ENCODE data around the gene NDUFA9. TPM values are rescaled to one million over a fixed set of nuclear protein-coding genes. Genes with fewer than 3 reads are reported as not detected.

NDUFA9 gene
- 136 TPM in 2 replicates for total RNA-seq
- long read RNA-seq, full-length matches to known transcripts: 283 of 318 reads
- long read RNA-seq, partial matches to known transcripts: 19 of 318 reads
- long read RNA-seq, other reads (novel, unspliced or antisense): 16 of 318 reads

DNA sequence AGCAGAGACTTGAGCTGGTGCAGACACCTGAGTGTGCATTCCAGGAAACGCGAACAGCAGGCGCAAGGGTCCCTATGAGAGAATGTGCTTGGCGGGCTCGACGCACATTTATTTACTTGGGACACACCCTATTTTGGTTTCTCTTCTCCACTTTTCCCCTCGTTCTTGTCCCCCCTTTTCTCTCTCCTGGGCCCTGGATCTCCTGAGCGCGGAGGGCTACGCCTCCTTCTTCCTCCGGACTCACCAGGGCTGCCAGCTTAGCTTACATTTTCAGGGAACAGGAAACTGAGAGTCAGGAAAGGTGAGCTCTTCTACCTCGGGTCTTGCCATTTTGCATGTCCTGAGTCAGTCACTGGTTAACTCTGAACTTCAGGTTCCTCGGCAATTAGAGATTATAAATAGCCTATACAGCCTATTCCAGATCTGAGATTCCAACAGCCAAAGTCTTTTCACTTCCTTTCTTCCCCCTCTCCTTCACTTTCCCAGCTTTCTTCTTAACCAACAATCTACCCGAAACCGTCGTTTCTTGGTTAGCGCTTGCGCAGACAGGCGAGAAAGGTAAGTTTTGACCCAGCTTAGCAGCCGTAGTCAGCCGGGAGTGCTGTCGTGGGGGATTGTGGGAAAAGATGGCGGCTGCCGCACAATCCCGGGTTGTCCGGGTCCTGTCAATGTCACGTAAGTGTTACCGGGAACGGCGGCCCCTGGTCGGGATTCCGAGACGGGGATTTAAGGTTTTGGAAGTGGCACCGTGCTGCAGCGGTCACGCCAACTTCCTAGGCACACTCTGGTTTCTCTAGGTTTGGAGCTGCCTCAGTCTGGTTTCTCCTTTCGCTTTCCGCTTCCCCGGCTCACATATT is at the start of gene NDUFA9, which contains the start of gene AKAP3:
TSS of gene NDUFA9 (plus strand) at position 614 of the 857 bp plus-strand sequence. CDS start at position 627, 13 bp downstream.
TSS of gene AKAP3 (minus strand) at position 551 of the 857 bp plus-strand sequence. CDS start 10,855 bp downstream, outside the sequence.
- H3K27ac Mint-ChIP-seq: peak within 1 kb of the TSS; percentile 99
- H3K9me3 Mint-ChIP-seq (ENCODE audit: low read depth): no peaks in the 10 kb centered on the region
- TF ChIP-seq, protein P1, sequence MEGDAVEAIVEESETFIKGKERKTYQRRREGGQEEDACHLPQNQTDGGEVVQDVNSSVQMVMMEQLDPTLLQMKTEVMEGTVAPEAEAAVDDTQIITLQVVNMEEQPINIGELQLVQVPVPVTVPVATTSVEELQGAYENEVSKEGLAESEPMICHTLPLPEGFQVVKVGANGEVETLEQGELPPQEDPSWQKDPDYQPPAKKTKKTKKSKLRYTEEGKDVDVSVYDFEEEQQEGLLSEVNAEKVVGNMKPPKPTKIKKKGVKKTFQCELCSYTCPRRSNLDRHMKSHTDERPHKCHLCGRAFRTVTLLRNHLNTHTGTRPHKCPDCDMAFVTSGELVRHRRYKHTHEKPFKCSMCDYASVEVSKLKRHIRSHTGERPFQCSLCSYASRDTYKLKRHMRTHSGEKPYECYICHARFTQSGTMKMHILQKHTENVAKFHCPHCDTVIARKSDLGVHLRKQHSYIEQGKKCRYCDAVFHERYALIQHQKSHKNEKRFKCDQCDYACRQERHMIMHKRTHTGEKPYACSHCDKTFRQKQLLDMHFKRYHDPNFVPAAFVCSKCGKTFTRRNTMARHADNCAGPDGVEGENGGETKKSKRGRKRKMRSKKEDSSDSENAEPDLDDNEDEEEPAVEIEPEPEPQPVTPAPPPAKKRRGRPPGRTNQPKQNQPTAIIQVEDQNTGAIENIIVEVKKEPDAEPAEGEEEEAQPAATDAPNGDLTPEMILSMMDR (IDR thresholded peaks at IDR 0.05; ENCODE audit: unreplicated experiment): no peak

DNA sequence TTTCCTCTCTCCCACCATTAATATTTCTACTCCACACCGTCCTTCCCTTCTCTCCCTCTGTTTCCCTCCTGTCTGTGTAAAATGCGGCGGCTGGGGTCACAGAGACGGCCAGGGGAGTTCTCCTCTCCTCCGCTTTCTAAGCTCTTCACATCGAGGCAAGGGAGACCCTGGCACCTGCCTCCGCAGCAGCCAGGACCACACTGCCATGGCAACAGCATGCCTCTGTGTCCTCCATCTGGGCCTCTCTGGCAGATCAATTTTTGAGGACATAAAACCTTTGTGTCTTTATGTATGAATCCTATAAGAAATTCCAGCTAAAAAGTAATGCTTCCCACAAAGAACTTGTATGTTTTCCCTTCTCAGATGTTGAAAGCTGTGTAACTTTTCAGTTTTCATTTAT is 45.5 kb upstream of the NDUFA9 start:
- Mint-ChIP-seq H3K4me1 (ENCODE audit: low read depth) (peaks cover 4% of the 10 kb centered on the region), H3K9me3 (ENCODE audit: low read depth) (no peaks in the 10 kb centered on the region), H3K36me3 (ENCODE audit: insufficient read depth) (no peaks in the 10 kb centered on the region), H3K27me3 (peaks cover 27% of the 10 kb centered on the region), H3K4me3 (ENCODE audit: low read depth) (no peak overlapping the region), H3K27ac (no peak overlapping the region)
- TF ChIP-seq, protein P1 (IDR thresholded peaks at IDR 0.05; ENCODE audit: unreplicated experiment): no peak
- DNase-seq (ENCODE audit: low spot score, unreplicated experiment): no peak

More for the DNA sequence above, at the start of gene NDUFA9, which contains the start of gene AKAP3:
- peaks cover 25% of the 10 kb centered on the region for H3K4me1 Mint-ChIP-seq (ENCODE audit: low read depth)
- no peaks in the 10 kb centered on the region for H3K27me3 Mint-ChIP-seq
- H3K4me3 Mint-ChIP-seq (ENCODE audit: low read depth): peak within 1 kb of the TSS; percentile 91
- DNase-seq (ENCODE audit: low spot score, unreplicated experiment): peak; percentile 79
- no peaks in the 10 kb centered on the region for H3K36me3 Mint-ChIP-seq (ENCODE audit: insufficient read depth)

DNA sequence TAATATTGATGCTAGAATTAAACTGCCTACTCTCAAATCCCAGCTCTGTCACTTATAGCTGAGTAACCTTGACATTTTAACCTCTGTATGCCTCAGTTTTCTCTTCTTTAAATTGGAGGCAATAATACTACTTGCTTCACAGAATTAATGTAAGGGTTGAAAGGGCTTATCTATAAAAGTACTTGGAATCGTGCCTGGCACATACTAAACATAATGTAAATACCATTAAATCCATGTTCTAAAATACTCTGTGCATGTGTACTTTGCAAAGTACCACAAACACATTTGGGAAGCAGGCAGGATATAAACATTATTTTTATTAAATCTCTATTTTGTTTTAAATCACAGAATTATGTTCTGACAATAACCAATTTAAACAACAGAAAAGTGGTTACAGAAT is 45.0 kb upstream of the NDUFA9 start:
- Mint-ChIP-seq H3K4me1 (ENCODE audit: low read depth) (peaks cover 4% of the 10 kb centered on the region), H3K4me3 (ENCODE audit: low read depth) (no peak overlapping the region), H3K27me3 (peaks cover 27% of the 10 kb centered on the region), H3K9me3 (ENCODE audit: low read depth) (no peaks in the 10 kb centered on the region), H3K27ac (no peak overlapping the region), H3K36me3 (ENCODE audit: insufficient read depth) (peaks cover 1% of the 10 kb centered on the region)
- TF ChIP-seq, protein P1 (IDR thresholded peaks at IDR 0.05; ENCODE audit: unreplicated experiment): no peak
- no peak for DNase-seq (ENCODE audit: low spot score, unreplicated experiment)

DNA sequence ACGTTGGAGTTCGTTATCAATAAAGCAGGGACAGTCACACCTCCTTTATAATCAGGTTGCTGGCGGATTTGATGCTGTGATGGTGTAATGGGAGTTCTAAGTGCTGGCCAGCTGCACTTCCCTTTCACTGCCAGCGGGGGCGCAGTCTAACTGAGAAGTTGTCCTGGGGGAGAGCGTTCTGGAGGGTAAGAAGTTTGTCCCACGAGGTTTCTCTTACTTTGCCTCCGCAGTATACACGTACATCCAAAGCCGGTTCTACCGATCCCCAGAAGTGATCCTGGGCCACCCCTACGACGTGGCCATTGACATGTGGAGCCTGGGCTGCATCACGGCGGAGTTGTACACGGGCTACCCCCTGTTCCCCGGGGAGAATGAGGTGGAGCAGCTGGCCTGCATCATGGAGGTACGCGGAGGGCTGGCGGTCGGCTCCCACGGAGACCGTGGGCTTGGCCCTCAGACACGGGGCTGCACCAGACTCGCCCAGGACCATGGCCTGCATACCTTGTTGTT is 44.2 kb upstream of the NDUFA9 start:
- TF ChIP-seq, protein P1 (IDR thresholded peaks at IDR 0.05; ENCODE audit: unreplicated experiment): peak; percentile 100
- peaks cover 1% of the 10 kb centered on the region for H3K36me3 Mint-ChIP-seq (ENCODE audit: insufficient read depth)
- peak overlapping the region; percentile 92 for H3K4me3 Mint-ChIP-seq (ENCODE audit: low read depth)
- DNase-seq (ENCODE audit: low spot score, unreplicated experiment): peak; percentile 74
- H3K4me1 Mint-ChIP-seq (ENCODE audit: low read depth): peaks cover 6% of the 10 kb centered on the region
- peaks cover 27% of the 10 kb centered on the region for H3K27me3 Mint-ChIP-seq
- peak overlapping the region; percentile 90 for H3K27ac Mint-ChIP-seq
- H3K9me3 Mint-ChIP-seq (ENCODE audit: low read depth): no peaks in the 10 kb centered on the region

DNA sequence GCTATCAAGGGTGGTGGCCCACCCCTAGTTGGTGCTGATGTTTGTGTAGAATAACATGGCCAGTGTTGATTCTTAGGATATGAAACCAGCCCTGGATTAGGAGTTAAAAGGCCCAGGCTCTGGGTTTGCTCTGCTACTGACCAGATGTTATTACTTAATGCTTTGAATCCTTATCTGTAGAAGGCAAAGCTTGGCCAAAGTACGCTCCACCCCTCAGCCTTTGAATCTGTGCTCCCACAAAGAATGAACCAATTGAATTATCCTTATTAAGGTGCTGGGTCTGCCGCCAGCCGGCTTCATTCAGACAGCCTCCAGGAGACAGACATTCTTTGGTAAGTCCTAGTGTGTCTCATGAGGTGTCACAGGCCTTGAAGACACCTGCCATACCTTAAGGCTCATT is 41.9 kb upstream of the NDUFA9 start:
- H3K27me3 Mint-ChIP-seq: peaks cover 23% of the 10 kb centered on the region
- DNase-seq (ENCODE audit: low spot score, unreplicated experiment): no peak
- TF ChIP-seq, protein P1 (IDR thresholded peaks at IDR 0.05; ENCODE audit: unreplicated experiment): no peak
- peaks cover 3% of the 10 kb centered on the region for H3K36me3 Mint-ChIP-seq (ENCODE audit: insufficient read depth)
- H3K9me3 Mint-ChIP-seq (ENCODE audit: low read depth): no peaks in the 10 kb centered on the region
- peaks cover 7% of the 10 kb centered on the region for H3K4me1 Mint-ChIP-seq (ENCODE audit: low read depth)
- H3K27ac Mint-ChIP-seq: no peak overlapping the region
- peak overlapping the region; percentile 12 for H3K4me3 Mint-ChIP-seq (ENCODE audit: low read depth)

Measured in progenitor cell of endocrine pancreas (in vitro differentiated cells).